Breast epithelium (tissue), 3 donors: Measurements from ENCODE around the gene MRM2.

Experiments
- POLR2AphosphoS5 ChIP-seq, 3 donors: sonication (generic); formaldehyde crosslinking; IDR thresholded peaks; one replicate each; pipeline ENCODE4 v1.6.1; 2017; ENCODE audit warnings: antibody characterized with exemption in 3 of 3
- TF ChIP-seq, protein P1 (sequence below), 3 donors: fragments of 450-650 bp; IDR thresholded peaks; one replicate each; pipeline ENCODE4 v1.5.1; 2016 to 2017; ENCODE audit warnings: antibody characterized with exemption in 3 of 3, mild to moderate bottlenecking in 3 of 3, moderate library complexity in 3 of 3

DNA sequence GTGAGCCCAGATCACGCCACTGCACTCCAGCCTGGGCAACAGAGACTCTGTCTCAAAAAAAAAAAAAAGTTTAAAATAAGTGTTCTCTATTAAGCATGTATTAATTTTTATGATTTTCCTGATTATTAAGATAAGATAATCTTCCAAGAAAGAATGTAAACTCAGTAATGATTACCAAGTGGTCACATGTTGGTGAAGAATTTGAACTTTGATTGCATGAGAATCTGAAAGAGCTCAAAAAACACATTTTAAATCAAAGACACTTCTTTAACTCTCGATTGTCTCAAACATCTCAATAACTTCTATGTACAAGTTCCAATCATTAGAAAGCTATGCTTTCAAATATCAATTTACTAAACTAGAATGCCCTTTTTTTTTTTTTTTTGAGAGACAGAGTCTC lies 38.4 kb upstream of the MRM2 start:
- TF ChIP-seq, protein P1, sequence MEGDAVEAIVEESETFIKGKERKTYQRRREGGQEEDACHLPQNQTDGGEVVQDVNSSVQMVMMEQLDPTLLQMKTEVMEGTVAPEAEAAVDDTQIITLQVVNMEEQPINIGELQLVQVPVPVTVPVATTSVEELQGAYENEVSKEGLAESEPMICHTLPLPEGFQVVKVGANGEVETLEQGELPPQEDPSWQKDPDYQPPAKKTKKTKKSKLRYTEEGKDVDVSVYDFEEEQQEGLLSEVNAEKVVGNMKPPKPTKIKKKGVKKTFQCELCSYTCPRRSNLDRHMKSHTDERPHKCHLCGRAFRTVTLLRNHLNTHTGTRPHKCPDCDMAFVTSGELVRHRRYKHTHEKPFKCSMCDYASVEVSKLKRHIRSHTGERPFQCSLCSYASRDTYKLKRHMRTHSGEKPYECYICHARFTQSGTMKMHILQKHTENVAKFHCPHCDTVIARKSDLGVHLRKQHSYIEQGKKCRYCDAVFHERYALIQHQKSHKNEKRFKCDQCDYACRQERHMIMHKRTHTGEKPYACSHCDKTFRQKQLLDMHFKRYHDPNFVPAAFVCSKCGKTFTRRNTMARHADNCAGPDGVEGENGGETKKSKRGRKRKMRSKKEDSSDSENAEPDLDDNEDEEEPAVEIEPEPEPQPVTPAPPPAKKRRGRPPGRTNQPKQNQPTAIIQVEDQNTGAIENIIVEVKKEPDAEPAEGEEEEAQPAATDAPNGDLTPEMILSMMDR (IDR thresholded peaks at IDR 0.05): no peak
- no peak for TF ChIP-seq POLR2AphosphoS5 (IDR thresholded peaks at IDR 0.05)
